Measurements from ENCODE around the gene TBCB. TPM values are rescaled to one million over a fixed set of nuclear protein-coding genes. Genes with fewer than 3 reads are reported as not detected.

Gene TBCB
- total RNA-seq, 2 donors from 2014 or later = 158 to 260 TPM

DNA sequence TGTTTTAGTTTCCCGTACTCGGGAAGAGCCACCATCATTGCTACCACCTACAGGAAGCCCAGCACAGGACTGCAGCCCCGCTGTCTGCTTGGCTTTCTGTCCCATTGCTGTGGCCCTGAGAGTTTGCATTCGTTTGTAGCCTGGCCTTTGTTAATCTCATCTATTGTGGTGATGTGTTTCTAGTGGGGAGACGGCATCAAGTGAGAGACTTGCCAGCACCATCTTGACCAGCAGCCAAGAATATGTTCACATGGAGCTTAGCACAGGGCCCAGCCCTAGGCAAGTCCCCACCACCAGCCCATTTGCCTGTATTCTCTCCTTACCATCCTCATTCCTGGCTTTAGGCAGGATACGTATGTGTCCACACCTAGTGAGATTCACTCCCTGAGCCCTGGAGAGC is 21.6 kb upstream of the TBCB start:
- ATAC-seq (ENCODE audit: insufficient number of reproducible peaks, low FRiP score, low read depth) = no peak
- H3K4me3 ChIP-seq = no peak overlapping the region

DNA sequence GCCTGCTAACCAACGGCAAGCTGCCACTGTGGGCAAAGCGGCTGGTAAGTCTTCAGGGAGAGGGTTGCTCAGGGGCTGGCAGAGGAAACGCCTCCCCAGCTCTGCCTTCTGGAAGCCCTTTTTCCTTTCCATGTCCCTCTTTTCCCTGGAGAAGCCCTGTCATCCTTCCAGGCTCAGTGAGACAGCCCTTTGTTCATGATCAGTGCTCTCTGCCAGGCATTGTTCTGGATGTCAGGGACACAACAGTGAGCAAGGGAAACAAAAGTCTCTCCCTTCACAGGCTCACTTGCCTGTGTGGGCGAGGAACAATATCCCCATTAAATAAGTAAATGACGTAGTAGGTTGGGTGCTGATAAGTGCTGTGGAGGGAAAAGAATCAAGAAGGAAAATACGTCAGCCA is 18.2 kb upstream of the TBCB start:
- H3K27me3 ChIP-seq (replicated peaks; ENCODE audit: insufficient read depth) = no peaks in the 10 kb centered on the region
- ATAC-seq (ENCODE audit: insufficient number of reproducible peaks, low FRiP score, low read depth) (no peak), DNase-seq (ENCODE audit: low spot score) (no peak)
- H3K27ac ChIP-seq = no peak overlapping the region
- no peaks in the 10 kb centered on the region for H3K4me1 ChIP-seq (ENCODE audit: control insufficient read depth in 1 of 2, low read depth in 2 of 2)
- no peaks in the 10 kb centered on the region for H3K9me3 ChIP-seq
- TF ChIP-seq, protein P1, sequence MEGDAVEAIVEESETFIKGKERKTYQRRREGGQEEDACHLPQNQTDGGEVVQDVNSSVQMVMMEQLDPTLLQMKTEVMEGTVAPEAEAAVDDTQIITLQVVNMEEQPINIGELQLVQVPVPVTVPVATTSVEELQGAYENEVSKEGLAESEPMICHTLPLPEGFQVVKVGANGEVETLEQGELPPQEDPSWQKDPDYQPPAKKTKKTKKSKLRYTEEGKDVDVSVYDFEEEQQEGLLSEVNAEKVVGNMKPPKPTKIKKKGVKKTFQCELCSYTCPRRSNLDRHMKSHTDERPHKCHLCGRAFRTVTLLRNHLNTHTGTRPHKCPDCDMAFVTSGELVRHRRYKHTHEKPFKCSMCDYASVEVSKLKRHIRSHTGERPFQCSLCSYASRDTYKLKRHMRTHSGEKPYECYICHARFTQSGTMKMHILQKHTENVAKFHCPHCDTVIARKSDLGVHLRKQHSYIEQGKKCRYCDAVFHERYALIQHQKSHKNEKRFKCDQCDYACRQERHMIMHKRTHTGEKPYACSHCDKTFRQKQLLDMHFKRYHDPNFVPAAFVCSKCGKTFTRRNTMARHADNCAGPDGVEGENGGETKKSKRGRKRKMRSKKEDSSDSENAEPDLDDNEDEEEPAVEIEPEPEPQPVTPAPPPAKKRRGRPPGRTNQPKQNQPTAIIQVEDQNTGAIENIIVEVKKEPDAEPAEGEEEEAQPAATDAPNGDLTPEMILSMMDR (IDR thresholded peaks at IDR 0.05) = no peak
- H3K4me3 ChIP-seq = no peak overlapping the region
- no peaks in the 10 kb centered on the region for H3K36me3 ChIP-seq

More for the DNA sequence above, 21.6 kb upstream of the TBCB start:
- H3K9me3 ChIP-seq = no peaks in the 10 kb centered on the region
- DNase-seq (ENCODE audit: low spot score) = no peak
- no peak overlapping the region for H3K27ac ChIP-seq
- no peaks in the 10 kb centered on the region for H3K4me1 ChIP-seq (ENCODE audit: control insufficient read depth in 1 of 2, low read depth in 2 of 2)
- H3K27me3 ChIP-seq (replicated peaks; ENCODE audit: insufficient read depth) = no peaks in the 10 kb centered on the region
- TF ChIP-seq, protein P1 (IDR thresholded peaks at IDR 0.05) = no peak
- H3K36me3 ChIP-seq = no peaks in the 10 kb centered on the region

DNA sequence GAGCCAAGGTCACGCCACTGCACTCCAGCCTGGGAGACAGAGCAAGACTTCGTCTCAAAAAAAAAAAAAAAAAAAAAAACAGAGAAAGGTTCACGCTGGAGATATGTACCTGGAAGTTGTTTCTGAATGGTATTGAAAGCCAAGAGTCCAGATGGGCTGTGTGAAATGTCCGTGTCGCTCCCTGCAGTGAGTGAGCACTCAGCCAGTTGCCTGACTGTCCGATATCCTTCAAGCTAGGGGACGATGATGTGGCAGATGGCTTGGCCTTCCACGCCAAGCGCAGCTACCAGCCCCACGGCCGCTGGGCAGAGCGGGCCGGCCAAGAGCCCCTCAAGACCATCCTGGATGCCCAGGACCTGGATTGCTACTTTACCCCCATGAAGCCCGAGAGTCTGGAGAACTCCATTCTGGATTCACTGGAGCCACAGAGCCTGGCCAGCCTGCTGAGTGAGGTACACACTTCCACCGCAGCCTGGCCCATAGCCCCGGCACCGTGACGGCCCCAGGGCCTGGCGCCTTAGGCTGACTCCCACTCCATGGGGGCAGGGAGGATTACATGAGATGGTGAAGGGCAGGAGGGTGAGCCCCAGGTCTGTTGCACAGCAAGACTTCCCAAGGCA is 16.0 kb upstream of the TBCB start:
- no peak overlapping the region for H3K27ac ChIP-seq
- ATAC-seq (ENCODE audit: insufficient number of reproducible peaks, low FRiP score, low read depth) = no peak
- no peaks in the 10 kb centered on the region for H3K27me3 ChIP-seq (replicated peaks; ENCODE audit: insufficient read depth)

GRCh38 chr19:36100476-36100875 is 14.8 kb upstream of the TBCB start:
- Histone ChIP-seq H3K9me3 (no peaks in the 10 kb centered on the region), H3K4me3 (no peak overlapping the region), H3K27ac (no peak overlapping the region), H3K4me1 (ENCODE audit: control insufficient read depth in 1 of 2, low read depth in 2 of 2) (no peaks in the 10 kb centered on the region), H3K27me3 (replicated peaks; ENCODE audit: insufficient read depth) (no peaks in the 10 kb centered on the region), H3K36me3 (no peaks in the 10 kb centered on the region)
- ATAC-seq (ENCODE audit: insufficient number of reproducible peaks, low FRiP score, low read depth) = no peak
- no peak for DNase-seq (ENCODE audit: low spot score)
- TF ChIP-seq, protein P1 (IDR thresholded peaks at IDR 0.05) = no peak

More for the DNA sequence above, 16.0 kb upstream of the TBCB start:
- Histone ChIP-seq H3K4me1 (ENCODE audit: control insufficient read depth in 1 of 2, low read depth in 2 of 2) (no peaks in the 10 kb centered on the region), H3K4me3 (no peak overlapping the region), H3K9me3 (no peaks in the 10 kb centered on the region), H3K36me3 (no peaks in the 10 kb centered on the region)
- TF ChIP-seq, protein P1 (IDR thresholded peaks at IDR 0.05) = no peak
- DNase-seq (ENCODE audit: low spot score) = no peak

DNA sequence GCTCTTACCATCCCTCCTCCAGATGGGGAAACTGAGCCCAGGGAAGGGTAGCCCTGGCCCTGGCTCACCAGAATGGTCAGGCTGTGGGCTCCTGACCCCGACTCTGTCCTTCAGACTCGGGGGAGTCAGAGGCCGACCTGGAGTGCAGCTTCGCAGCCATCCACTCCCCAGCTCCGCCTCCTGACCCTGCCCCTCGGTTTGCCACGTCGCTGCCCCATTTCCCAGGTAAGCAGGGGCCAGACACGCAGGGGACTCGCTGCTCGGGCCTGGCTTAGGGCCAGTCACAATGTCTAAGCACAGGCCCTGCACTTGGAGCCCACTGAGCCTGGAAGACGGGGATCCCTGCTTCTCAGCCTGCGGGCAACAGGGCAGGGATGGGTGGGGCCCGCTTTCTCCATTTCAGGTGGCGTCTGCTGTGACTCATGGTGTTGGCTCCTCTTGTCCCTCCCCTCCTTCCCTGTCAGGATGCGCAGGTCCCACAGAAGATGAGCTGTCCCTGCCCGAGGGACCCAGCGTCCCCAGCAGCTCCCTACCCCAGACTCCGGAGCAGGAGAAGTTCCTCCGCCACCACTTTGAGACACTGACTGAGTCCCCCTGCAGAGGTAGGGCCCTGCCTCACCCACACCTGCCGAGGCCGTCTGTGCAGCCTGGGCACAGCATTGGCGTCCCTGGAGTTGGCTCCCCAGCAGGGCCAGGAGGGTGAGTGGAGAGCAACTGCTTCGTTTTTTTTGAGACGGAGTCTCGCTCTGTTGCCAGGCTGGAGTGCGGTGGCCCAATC is 13.5 kb upstream of the TBCB start:
- peaks cover 4% of the 10 kb centered on the region for H3K36me3 ChIP-seq
- TF ChIP-seq, protein P1 (IDR thresholded peaks at IDR 0.05) = no peak
- H3K27ac ChIP-seq = no peak overlapping the region
- H3K9me3 ChIP-seq = no peaks in the 10 kb centered on the region
- no peaks in the 10 kb centered on the region for H3K4me1 ChIP-seq (ENCODE audit: control insufficient read depth in 1 of 2, low read depth in 2 of 2)
- ATAC-seq (ENCODE audit: insufficient number of reproducible peaks, low FRiP score, low read depth) (no peak), DNase-seq (ENCODE audit: low spot score) (no peak)
- H3K27me3 ChIP-seq (replicated peaks; ENCODE audit: insufficient read depth) = no peaks in the 10 kb centered on the region
- no peak overlapping the region for H3K4me3 ChIP-seq
